AG20443 (cell line): ENCODE measurements around the gene WNT4.

Experiments
- DNase-seq: peaks from one replicate; pipeline ENCODE4 v3.0.0; 2012; ENCODE audit warnings: low spot score, mixed read lengths

The WNT4 gene

DNA sequence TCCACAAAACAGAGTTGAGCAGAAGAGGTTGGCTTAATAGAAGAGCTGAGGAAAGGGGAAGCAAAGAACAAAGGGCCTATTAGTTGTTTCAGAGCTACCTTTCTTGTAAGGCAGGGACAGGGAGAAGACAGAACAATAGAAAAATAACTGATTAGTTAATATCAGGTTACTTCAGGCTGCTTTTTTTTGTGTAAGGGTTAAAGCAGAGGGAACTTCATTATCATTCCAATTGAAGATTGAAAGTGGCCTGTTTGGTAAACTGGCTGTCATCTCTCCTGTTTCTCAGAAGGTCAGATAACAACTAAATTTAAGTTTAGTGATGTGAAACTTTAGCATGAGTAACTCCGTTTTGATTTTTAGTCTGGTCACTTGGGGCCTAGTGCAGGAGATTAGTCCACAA, 68.1 kb downstream of the WNT4 start:
- no peak for DNase-seq

- DNase-seq: no peak
These were observed 71.4 kb downstream of the WNT4 start for GRCh38 chr1:22071511-22071910.
